Calu3 (cell line): Measurements from ENCODE around the gene CYB561A3. TPM values are rescaled to one million over a fixed set of nuclear protein-coding genes. Genes with fewer than 3 reads are reported as not detected.

Source experiments
- BruUV-seq: library from RNA; stranded (reverse); fragments of 400-500 nt; replicated peaks from 2 replicates; lab custom pipeline; 2021; lab: Mats Ljungman, UMichigan
- CTCF ChIA-PET: fragments of 300-600 bp; sonication (Branson Sonifier 250); formaldehyde crosslinking; loops from one replicate; lab custom pipeline; 2022; ENCODE audit warnings: antibody characterized with exemption; lab: Charles Lee
- DNase-seq: peaks from one replicate; pipeline ENCODE4 v3.0.0; 2022
- H3K27ac Mint-ChIP-seq: one replicate; pipeline ENCODE4 v1.8.0; 2022; ENCODE audit warnings: mixed read lengths; ENCODE audit not compliant: unreplicated experiment
- H3K27me3 Mint-ChIP-seq: one replicate; pipeline ENCODE4 v1.8.0; 2022; ENCODE audit warnings: mixed read lengths; ENCODE audit not compliant: unreplicated experiment
- H3K36me3 Mint-ChIP-seq: one replicate; pipeline ENCODE4 v1.8.0; 2022; ENCODE audit warnings: mild to moderate bottlenecking, moderate library complexity, mixed read lengths; ENCODE audit not compliant: insufficient read depth, unreplicated experiment
- H3K4me1 Mint-ChIP-seq: one replicate; pipeline ENCODE4 v1.8.0; 2022; ENCODE audit warnings: mild to moderate bottlenecking, low read depth, mixed read lengths; ENCODE audit not compliant: unreplicated experiment
- H3K4me3 Mint-ChIP-seq: one replicate; pipeline ENCODE4 v1.8.0; 2022; ENCODE audit warnings: mild to moderate bottlenecking, low read depth, moderate library complexity, mixed read lengths; ENCODE audit not compliant: unreplicated experiment
- H3K9me3 Mint-ChIP-seq: one replicate; pipeline ENCODE4 v1.8.0; 2022; ENCODE audit warnings: low read depth, mixed read lengths; ENCODE audit not compliant: unreplicated experiment
- CTCF ChIP-seq: fragments of 200-600 bp; IDR thresholded peaks from one replicate; pipeline ENCODE4 v1.8.0; 2022; ENCODE audit warnings: antibody characterized with exemption; ENCODE audit not compliant: unreplicated experiment
- intact Hi-C: fragments of 100-400 bp; cut with micrococcal nuclease; formaldehyde crosslinking; loops from one replicate; pipeline ENCODE4 v1.10.0; 2022; ENCODE audit not compliant: unreplicated experiment
- total RNA-seq: library from RNA; stranded (reverse); gene quantifications from 2 replicates; pipeline ENCODE4 v1.2.3, GENCODE V29; 2022

The CYB561A3 gene
- total RNA-seq, 1 experiment from 2014 or later, result 39.2 TPM

GRCh38 chr11:61309739-61310138 lies 51.9 kb downstream of the CYB561A3 start:
- intact Hi-C loops, result no loop called here
- no TSS peak for BruUV-seq
- H3K4me1 Mint-ChIP-seq, result no peaks in the 10 kb centered on the region
- no peaks in the 10 kb centered on the region for H3K27me3 Mint-ChIP-seq
- no peaks in the 10 kb centered on the region for H3K9me3 Mint-ChIP-seq
- H3K4me3 Mint-ChIP-seq, result no peak overlapping the region
- DNase-seq, result no peak
- H3K36me3 Mint-ChIP-seq, result peaks cover 24% of the 10 kb centered on the region
- CTCF ChIA-PET, result interaction anchor here (1.3 kb wide), 1 partner anchor 19 kb away, joined by 3 read pairs; no protein-coding TSS in a partner anchor
- TF ChIP-seq CTCF, result no peak
- H3K27ac Mint-ChIP-seq, result no peak overlapping the region

GRCh38 chr11:61309141-61309540 lies 52.5 kb downstream of the CYB561A3 start:
- DNase-seq, result no peak
- Mint-ChIP-seq H3K36me3 (peaks cover 29% of the 10 kb centered on the region), H3K9me3 (no peaks in the 10 kb centered on the region), H3K27ac (no peak overlapping the region), H3K4me1 (no peaks in the 10 kb centered on the region), H3K27me3 (no peaks in the 10 kb centered on the region), H3K4me3 (no peak overlapping the region)
- BruUV-seq, result no TSS peak
- TF ChIP-seq CTCF, result no peak
- intact Hi-C loops, result no loop called here
- CTCF ChIA-PET, result no interaction called here

- no peaks in the 10 kb centered on the region for H3K27me3 Mint-ChIP-seq
- H3K4me1 Mint-ChIP-seq, result no peaks in the 10 kb centered on the region
- CTCF ChIA-PET, result no interaction called here
- no peak for TF ChIP-seq CTCF
- no peak overlapping the region for H3K27ac Mint-ChIP-seq
- intact Hi-C loops, result no loop called here
- no peaks in the 10 kb centered on the region for H3K9me3 Mint-ChIP-seq
- H3K4me3 Mint-ChIP-seq, result no peak overlapping the region
- no TSS peak for BruUV-seq
- peaks cover 26% of the 10 kb centered on the region for H3K36me3 Mint-ChIP-seq
- no peak for DNase-seq
Observed at GRCh38 chr11:61307354-61307753, 54.3 kb downstream of the CYB561A3 start.

- no peaks in the 10 kb centered on the region for H3K4me1 Mint-ChIP-seq
Observed at GRCh38 chr11:61306221-61306620, 55.5 kb downstream of the CYB561A3 start.

More at GRCh38 chr11:61306221-61306620, 55.5 kb downstream of the CYB561A3 start:
- no peak for DNase-seq
- Mint-ChIP-seq H3K9me3 (no peaks in the 10 kb centered on the region), H3K27ac (no peak overlapping the region), H3K4me3 (no peak overlapping the region), H3K27me3 (no peaks in the 10 kb centered on the region), H3K36me3 (peaks cover 29% of the 10 kb centered on the region)
- CTCF ChIA-PET, result no interaction called here
- BruUV-seq, result no TSS peak
- intact Hi-C loops, result no loop called here
- TF ChIP-seq CTCF, result no peak
